Cardiac fibroblast (primary cell): ENCODE data around the gene UCN2.

ENCODE experiments used
- DNase-seq, 2 donors: peaks; one replicate each; pipeline versions ENCODE4 v3.0.0 to v3.0.0-alpha.2; 2010; ENCODE audit warnings: low read depth in 2 of 2
- H3K4me3 ChIP-seq, 2 donors: replicated peaks in 1 of 2; 1 replicate in 1 of 2; 2 replicates in 1 of 2; pipeline ENCODE4 v1.5.1; 2011; ENCODE audit warnings: low read depth in 2 of 2, low read length in 2 of 2, mild to moderate bottlenecking in 2 of 2, moderate library complexity in 1 of 2
- CTCF ChIP-seq: IDR thresholded peaks from one replicate; pipeline ENCODE4 v1.5.1; 2011; ENCODE audit warnings: low read depth, mild to moderate bottlenecking, low read length, inconsistent platforms

The UCN2 gene

GRCh38 chr3:48591436-48591835, 27.9 kb upstream of the UCN2 start:
- TF ChIP-seq CTCF: no peak
- H3K4me3 ChIP-seq: no peak overlapping the region
- DNase-seq: no peak

GRCh38 chr3:48588230-48588629, 24.6 kb upstream of the UCN2 start:
- DNase-seq: no peak
- H3K4me3 ChIP-seq: no peak overlapping the region
- no peak for TF ChIP-seq CTCF

GRCh38 chr3:48587686-48588085, 24.1 kb upstream of the UCN2 start:
- DNase-seq: no peak
- H3K4me3 ChIP-seq: no peak overlapping the region
- no peak for TF ChIP-seq CTCF

GRCh38 chr3:48585411-48585810, 21.8 kb upstream of the UCN2 start:
- H3K4me3 ChIP-seq: no peak overlapping the region
- DNase-seq: no peak
- TF ChIP-seq CTCF: no peak

- DNase-seq: no peak
- no peak overlapping the region for H3K4me3 ChIP-seq
- no peak for TF ChIP-seq CTCF
Observed at GRCh38 chr3:48584836-48585235, 21.3 kb upstream of the UCN2 start.

- no peak overlapping the region for H3K4me3 ChIP-seq
- DNase-seq: no peak
- no peak for TF ChIP-seq CTCF
Observed at GRCh38 chr3:48581621-48582481, 18.3 kb upstream of the UCN2 start.
